Thyroid gland (tissue), 4 donors: ENCODE results near the gene URB1. TPM values are rescaled to one million over a fixed set of nuclear protein-coding genes. Genes with fewer than 3 reads are reported as not detected.
A peak's percentile ranks its signal among the peaks of the same experiment; 100 is the strongest.
"Not testable (repeated sequence)": the region's sequence is repeated elsewhere in the genome, so short reads cannot be mapped to it uniquely, and the experiment has no call there.

Experiments
- DNase-seq, 2 donors: peaks; one replicate each; pipeline ENCODE4 v3.0.0-alpha.2; 2019
- H3K27ac ChIP-seq, 3 donors: fragments of 200-600 bp; sonication (generic); 1 replicate in 2 of 3; 2 replicates in 1 of 3; pipeline ENCODE4 v1.5.1; 2016 to 2019; ENCODE audit warnings: mild to moderate bottlenecking in 1 of 3, moderate library complexity in 1 of 3
- H3K27me3 ChIP-seq: fragments of 200-600 bp; sonication (generic); one replicate; pipeline ENCODE4 v1.5.1; 2019
- H3K36me3 ChIP-seq, 2 donors: fragments of 200-600 bp; sonication (generic); one replicate each; pipeline ENCODE4 v1.5.1; 2016 to 2019
- H3K4me1 ChIP-seq, 2 donors: fragments of 200-600 bp; sonication (generic); one replicate each; pipeline ENCODE4 v1.5.1; 2017 to 2019
- H3K4me3 ChIP-seq, 3 donors: fragments of 200-600 bp; sonication (generic); replicated peaks in 1 of 3; 1 replicate in 2 of 3; 2 replicates in 1 of 3; pipeline ENCODE4 v1.5.1; 2016; ENCODE audit warnings: mild to moderate bottlenecking in 1 of 3
- H3K9me3 ChIP-seq: fragments of 200-600 bp; sonication (generic); one replicate; pipeline ENCODE4 v1.5.1; 2017
- POLR2A ChIP-seq, 2 donors: fragments of 450-650 bp; IDR thresholded peaks; one replicate each; pipeline ENCODE4 v1.6.1; 2017; ENCODE audit warnings: antibody characterized with exemption in 2 of 2, mild to moderate bottlenecking in 2 of 2, moderate library complexity in 1 of 2
- WGBS, 2 donors: methylation state at CpG; one replicate each; pipeline ENCODE4 v1.1.5; 2017; 5-methylcytosine and 5-hydroxymethylcytosine counted together
- intact Hi-C: fragments of 100-400 bp; cut with DNase I; formaldehyde crosslinking; loops from one replicate; pipeline ENCODE4 v1.15.1; 2023
- total RNA-seq, 4 donors: library from RNA; depleted of rRNA; stranded (reverse); fragments of >200 nt; gene quantifications; one replicate each; pipeline ENCODE4 v1.2.3, GENCODE V29; 2016
- TF ChIP-seq, protein P1 (sequence below), 6 experiments: fragments of 200-600 bp in 3 of 6; fragments of 450-650 bp in 3 of 6; sonication (generic) in 3 of 6; IDR thresholded peaks; one replicate each; pipeline ENCODE4 v1.5.1; 2016 to 2019; ENCODE audit warnings: antibody characterized with exemption in 6 of 6, mild to moderate bottlenecking in 2 of 6, inconsistent platforms in 1 of 6, moderate library complexity in 1 of 6

URB1 gene
- total RNA-seq, 4 donors from 2014 or later: 13.6 to 23.9 (median 15.8) TPM

DNA sequence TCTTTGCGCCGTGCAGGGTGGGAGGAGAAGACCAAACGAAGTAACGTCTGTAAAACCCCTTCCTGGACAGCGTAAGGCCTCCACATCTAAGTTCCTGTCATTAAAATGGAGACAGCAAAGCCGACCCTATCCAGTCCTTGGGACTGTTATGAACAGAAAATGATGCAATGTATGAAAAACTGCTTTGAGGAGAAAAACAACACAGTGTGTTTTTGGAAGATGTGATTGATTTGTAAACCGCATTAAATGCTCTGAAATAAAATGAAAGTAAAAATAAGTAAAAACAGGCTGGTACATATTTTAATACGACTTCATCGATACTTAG lies 827 bp upstream of the URB1 start:
- 50 to 64% methylated on average over 9 of the region's 9 CpGs for WGBS, 2 donors
- no peak for DNase-seq
- Histone ChIP-seq H3K27me3 (no peaks in the 10 kb centered on the region), H3K27ac (peak overlapping the region in 2 of 3 donors; percentile 73 to 77), H3K36me3 (no peaks in the 10 kb centered on the region), H3K4me3 (peak overlapping the region in 2 of 3 donors; percentile 81 to 93), H3K4me1 (peaks cover 14 to 17% of the 10 kb centered on the region in 2 donors), H3K9me3 (no peaks in the 10 kb centered on the region)
- no peak for TF ChIP-seq POLR2A (IDR thresholded peaks at IDR 0.05)
- TF ChIP-seq, protein P1, sequence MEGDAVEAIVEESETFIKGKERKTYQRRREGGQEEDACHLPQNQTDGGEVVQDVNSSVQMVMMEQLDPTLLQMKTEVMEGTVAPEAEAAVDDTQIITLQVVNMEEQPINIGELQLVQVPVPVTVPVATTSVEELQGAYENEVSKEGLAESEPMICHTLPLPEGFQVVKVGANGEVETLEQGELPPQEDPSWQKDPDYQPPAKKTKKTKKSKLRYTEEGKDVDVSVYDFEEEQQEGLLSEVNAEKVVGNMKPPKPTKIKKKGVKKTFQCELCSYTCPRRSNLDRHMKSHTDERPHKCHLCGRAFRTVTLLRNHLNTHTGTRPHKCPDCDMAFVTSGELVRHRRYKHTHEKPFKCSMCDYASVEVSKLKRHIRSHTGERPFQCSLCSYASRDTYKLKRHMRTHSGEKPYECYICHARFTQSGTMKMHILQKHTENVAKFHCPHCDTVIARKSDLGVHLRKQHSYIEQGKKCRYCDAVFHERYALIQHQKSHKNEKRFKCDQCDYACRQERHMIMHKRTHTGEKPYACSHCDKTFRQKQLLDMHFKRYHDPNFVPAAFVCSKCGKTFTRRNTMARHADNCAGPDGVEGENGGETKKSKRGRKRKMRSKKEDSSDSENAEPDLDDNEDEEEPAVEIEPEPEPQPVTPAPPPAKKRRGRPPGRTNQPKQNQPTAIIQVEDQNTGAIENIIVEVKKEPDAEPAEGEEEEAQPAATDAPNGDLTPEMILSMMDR (IDR thresholded peaks at IDR 0.05): no peak
- intact Hi-C loops: no loop called here

DNA sequence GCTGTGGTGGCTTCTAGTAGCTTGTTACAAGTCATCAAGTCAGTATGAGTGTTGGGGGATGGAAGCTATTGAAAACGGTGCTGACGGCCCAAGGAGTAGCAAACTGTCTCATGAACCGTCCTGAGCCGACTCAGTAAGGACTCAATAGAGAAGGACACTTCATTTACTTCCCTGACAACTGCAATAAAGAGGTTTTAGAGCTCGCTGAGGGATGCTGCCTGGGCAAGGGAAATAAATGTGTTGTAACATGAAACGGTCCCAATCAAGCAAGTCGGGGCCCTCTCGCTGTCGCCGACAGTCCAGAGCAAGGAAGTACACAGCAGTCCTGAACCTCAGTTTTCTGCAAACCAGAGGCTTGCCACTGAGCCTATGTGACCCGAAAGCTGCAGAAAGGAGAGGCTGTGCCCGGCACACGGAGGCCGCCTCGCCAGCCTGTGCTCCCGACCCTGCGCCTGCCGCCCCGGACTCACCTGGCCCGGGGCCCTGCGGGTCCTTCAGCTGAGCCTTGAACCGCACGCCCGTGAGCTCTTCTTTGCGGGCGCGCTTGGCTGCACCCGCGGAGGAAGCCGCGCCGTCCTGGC lies 423 bp downstream of the URB1 start:
- H3K4me1 ChIP-seq: peaks cover 19 to 22% of the 10 kb centered on the region in 2 donors
- no peaks in the 10 kb centered on the region for H3K9me3 ChIP-seq
- no peaks in the 10 kb centered on the region for H3K27me3 ChIP-seq
- intact Hi-C loops: no loop called here
- peak in 1 of 2 donors; percentile 20 for DNase-seq
- H3K27ac ChIP-seq: no peak overlapping the region
- TF ChIP-seq POLR2A (IDR thresholded peaks at IDR 0.05): no peak
- TF ChIP-seq, protein P1 (IDR thresholded peaks at IDR 0.05): no peak
- no peaks in the 10 kb centered on the region for H3K36me3 ChIP-seq
- peak overlapping the region; percentile 66 to 93 (median 81) for H3K4me3 ChIP-seq
- WGBS, 2 donors: 0 to 1% methylated on average over 8 to 11 of the region's 32 CpGs

DNA sequence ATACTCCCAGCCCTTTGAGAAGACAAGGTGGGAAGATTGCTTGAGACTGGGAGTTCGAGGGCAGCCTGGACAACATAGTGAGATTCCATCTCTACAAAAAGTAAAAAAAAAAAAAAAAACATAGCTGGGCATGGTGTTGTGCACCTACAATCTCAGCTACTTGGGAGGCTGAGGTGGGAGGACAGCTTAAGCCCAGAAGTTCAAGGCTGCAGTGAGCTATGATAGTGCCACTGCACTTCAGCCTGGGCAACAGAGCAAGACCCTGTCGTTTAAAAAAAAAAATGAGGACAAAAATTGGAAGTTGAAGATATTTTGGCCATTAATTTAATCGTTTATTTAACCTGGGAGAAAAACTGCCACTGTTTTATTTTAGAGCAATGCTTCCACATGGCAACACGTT lies 1.1 kb downstream of the URB1 start:
- intact Hi-C loops: no loop called here
- H3K9me3 ChIP-seq: no peaks in the 10 kb centered on the region
- peak overlapping the region in 1 of 3 donors; percentile 81 for H3K4me3 ChIP-seq
- DNase-seq: no peak
- no peaks in the 10 kb centered on the region for H3K36me3 ChIP-seq
- TF ChIP-seq, protein P1 (IDR thresholded peaks at IDR 0.05): no peak
- no peak for TF ChIP-seq POLR2A (IDR thresholded peaks at IDR 0.05)
- H3K27me3 ChIP-seq: no peaks in the 10 kb centered on the region
- H3K4me1 ChIP-seq: peaks cover 25 to 28% of the 10 kb centered on the region in 2 donors
- WGBS, 2 donors: 65 to 75% methylated on average over 4 of the region's 4 CpGs
- no peak overlapping the region for H3K27ac ChIP-seq

DNA sequence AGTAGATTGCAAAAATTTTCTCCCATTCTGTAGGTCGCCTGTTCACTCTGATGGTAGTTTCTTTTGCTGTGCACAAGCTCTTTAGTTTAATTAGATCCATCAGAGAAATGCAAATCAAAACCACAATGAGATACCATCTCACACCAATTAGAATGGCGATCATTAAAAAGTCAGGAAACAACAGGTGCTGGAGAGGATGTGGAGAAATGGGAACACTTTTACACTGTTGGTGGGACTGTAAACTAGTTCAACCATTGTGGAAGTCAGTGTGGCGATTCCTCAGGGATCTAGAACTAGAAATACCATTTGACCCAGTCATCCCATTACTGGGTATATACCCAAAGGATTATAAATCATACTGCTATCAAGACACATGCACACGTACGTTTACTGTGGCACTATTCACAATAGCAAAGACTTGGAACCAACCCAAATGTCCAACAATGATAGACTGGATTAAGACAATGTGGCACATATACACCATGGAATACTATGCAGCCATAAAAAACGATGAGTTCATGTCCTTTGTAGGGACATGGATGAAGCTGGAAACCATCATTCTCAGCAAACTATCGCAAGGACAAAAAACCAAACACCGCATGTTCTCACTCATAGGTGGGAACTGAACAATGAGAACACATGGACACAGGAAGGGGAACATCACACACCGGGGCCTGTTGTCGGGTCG lies 2.1 kb downstream of the URB1 start:
- 94 to 96% methylated on average over 10 to 11 of the region's 11 CpGs for WGBS, 2 donors

DNA sequence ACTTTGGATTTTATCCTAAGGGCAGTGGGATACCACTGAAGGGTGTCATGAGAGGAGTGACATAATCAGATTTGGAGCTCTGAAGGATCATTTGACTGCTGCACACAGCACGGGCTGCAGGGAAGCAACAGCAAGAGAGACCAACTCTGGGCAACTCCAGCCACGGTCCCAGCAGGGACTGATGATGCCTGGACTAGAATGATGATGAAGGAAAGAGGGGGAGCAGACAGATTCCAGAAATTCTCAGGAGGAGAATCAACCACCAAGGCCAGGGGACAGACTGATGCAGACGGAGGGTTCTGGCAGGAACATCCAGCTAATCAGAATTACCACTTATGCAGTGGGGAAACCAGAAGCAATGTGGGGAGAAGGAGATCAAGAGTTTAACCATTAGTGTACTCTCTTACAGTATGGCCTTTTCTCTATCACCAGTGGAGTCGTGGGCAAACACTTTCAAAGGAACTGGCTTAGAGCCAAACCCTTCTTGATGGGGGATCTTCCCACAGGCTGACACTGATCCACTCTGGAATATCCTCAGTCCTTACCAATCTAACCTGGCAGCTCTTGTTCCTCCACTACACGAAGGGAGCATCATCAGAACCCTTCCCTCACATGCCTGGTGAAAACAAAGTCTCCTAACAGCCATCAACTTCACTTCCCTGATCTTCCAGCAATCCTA lies 3.3 kb downstream of the URB1 start:
- TF ChIP-seq, protein P1 (IDR thresholded peaks at IDR 0.05): no peak
- no peak for TF ChIP-seq POLR2A (IDR thresholded peaks at IDR 0.05)
- no peaks in the 10 kb centered on the region for H3K9me3 ChIP-seq
- no peak overlapping the region for H3K4me3 ChIP-seq
- peaks cover 0 to 6% of the 10 kb centered on the region in 2 donors for H3K36me3 ChIP-seq
- DNase-seq: no peak
- intact Hi-C loops: no loop called here
- no peaks in the 10 kb centered on the region for H3K27me3 ChIP-seq
- H3K27ac ChIP-seq: no peak overlapping the region
- WGBS, 2 donors: 67 to 83% methylated on average over 5 of the region's 5 CpGs
- peaks cover 26 to 30% of the 10 kb centered on the region in 2 donors for H3K4me1 ChIP-seq

More for the DNA sequence above, 2.1 kb downstream of the URB1 start:
- DNase-seq, H3K9me3 ChIP-seq, H3K4me3 ChIP-seq, H3K36me3 ChIP-seq, H3K27ac ChIP-seq, H3K27me3 ChIP-seq, intact Hi-C loops: not testable (repeated sequence)
- peaks cover 26 to 30% of the 10 kb centered on the region in 2 donors for H3K4me1 ChIP-seq
